Left lung (tissue), 10 donors: ENCODE measurements around the gene KCND3. TPM values are rescaled to one million over a fixed set of nuclear protein-coding genes. Genes with fewer than 3 reads are reported as not detected.

Source experiments
- ATAC-seq: fragments of 200-7000 bp; cut with Tn5 transposase; one replicate; pipeline ENCODE4 v1.9.1; 2020; ENCODE audit warnings: moderate library complexity
- DNase-seq, 4 donors: peaks; one replicate each; pipeline ENCODE4 v3.0.0-alpha.2; 2013 to 2020
- H3K27ac ChIP-seq, 2 donors: fragments of 200-600 bp; sonication (generic) in 1 of 2; one replicate each; pipeline versions ENCODE4 v1.5.0 to v1.8.0; 2020 to 2021
- H3K27me3 ChIP-seq, 2 donors: fragments of 200-600 bp; sonication (generic) in 1 of 2; one replicate each; pipeline versions ENCODE4 v1.5.0 to v1.8.0; 2020 to 2021
- H3K36me3 ChIP-seq, 2 donors: fragments of 200-600 bp; sonication (generic) in 1 of 2; one replicate each; pipeline versions ENCODE4 v1.5.0 to v1.8.0; 2020 to 2021
- H3K4me1 ChIP-seq, 2 donors: fragments of 200-600 bp; one replicate each; pipeline ENCODE4 v1.8.0; 2021
- H3K4me3 ChIP-seq, 2 donors: fragments of 200-600 bp; sonication (generic) in 1 of 2; one replicate each; pipeline versions ENCODE4 v1.5.0 to v1.8.0; 2020 to 2021; ENCODE audit warnings: mild to moderate bottlenecking in 1 of 2
- H3K9me3 ChIP-seq, 2 donors: fragments of 200-600 bp; sonication (generic) in 1 of 2; one replicate each; pipeline versions ENCODE4 v1.5.0 to v1.8.0; 2020 to 2021
- CTCF ChIP-seq, 2 donors: fragments of 200-600 bp; sonication (generic) in 1 of 2; IDR thresholded peaks; one replicate each; pipeline versions ENCODE4 v1.5.0 to v1.8.0; 2021; ENCODE audit warnings: antibody characterized with exemption in 2 of 2
- intact Hi-C, 2 donors: fragments of 100-400 bp; cut with DNase I; formaldehyde crosslinking; loops; one replicate each; pipeline versions ENCODE4 v1.11.2 to v1.14.2; 2022
- polyA plus RNA-seq, 6 donors: library from polyadenylated mRNA; unstranded; fragments of 120-200 nt; gene quantifications; one replicate each; pipeline ENCODE4 v1.2.1, GENCODE V29; 2013; ENCODE audit not compliant: insufficient read length in 6 of 6
- total RNA-seq, 2 donors: library from RNA; stranded (reverse); fragmentation: NEBNext Ultra II Directional; extraction: Animal tissue kit (Norgen Biotek cat#: 25700); gene quantifications; one replicate each; pipeline ENCODE4 v1.2.1, GENCODE V29; 2021
- donor health status: DM: no; HTN: yes; CAD: no.
- donor health status: DM: no; HTN: no; CAD: no.

The KCND3 gene
- total and polyA plus RNA-seq, 8 donors: 0.32 to 10.2 (median 0.58) TPM

- intact Hi-C loops: no loop called here
- TF ChIP-seq CTCF (IDR thresholded peaks at IDR 0.05): no peak
- ATAC-seq (peak; percentile 86), DNase-seq (peak in 3 of 4 donors; percentile 7 to 53 (median 28))
- H3K9me3 ChIP-seq: no peaks in the 10 kb centered on the region
- H3K27me3 ChIP-seq: peaks cover 0 to 10% of the 10 kb centered on the region in 2 donors
- H3K27ac ChIP-seq: no peak overlapping the region
- H3K36me3 ChIP-seq: no peaks in the 10 kb centered on the region
- no peak overlapping the region for H3K4me3 ChIP-seq
- peaks cover 0 to 3% of the 10 kb centered on the region in 2 donors for H3K4me1 ChIP-seq
Observed at GRCh38 chr1:111956155-111956771, 33.2 kb downstream of the KCND3 start.

GRCh38 chr1:111955755-111956154 lies 33.7 kb downstream of the KCND3 start:
- DNase-seq (peak in 2 of 4 donors; percentile 18 to 55), ATAC-seq (peak; percentile 85)

DNA sequence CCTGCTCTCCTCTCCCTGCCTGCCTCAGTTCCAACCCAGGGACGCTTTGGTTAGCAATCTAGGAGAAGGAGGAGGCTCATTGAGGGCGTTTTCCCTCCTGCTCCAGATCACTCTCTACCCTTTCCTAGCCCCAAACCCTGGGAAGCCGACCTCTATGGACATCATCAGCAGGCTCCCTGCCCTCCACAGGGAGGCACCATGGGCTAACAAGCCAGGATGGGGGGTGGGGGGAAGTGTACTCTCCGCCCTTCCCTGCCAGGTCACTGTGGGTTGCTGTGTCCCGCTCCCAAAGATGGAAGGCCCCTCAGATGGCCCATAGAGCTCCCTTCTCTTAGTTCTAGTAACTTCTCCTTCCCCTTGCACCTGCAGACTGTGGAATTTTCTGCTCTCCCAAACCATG lies 35.7 kb downstream of the KCND3 start:
- Histone ChIP-seq H3K4me1 (peaks cover 0 to 3% of the 10 kb centered on the region in 2 donors), H3K4me3 (no peak overlapping the region), H3K27ac (no peak overlapping the region), H3K27me3 (peaks cover 0 to 8% of the 10 kb centered on the region in 2 donors), H3K36me3 (no peaks in the 10 kb centered on the region), H3K9me3 (no peaks in the 10 kb centered on the region)
- ATAC-seq: no peak
- no peak for TF ChIP-seq CTCF (IDR thresholded peaks at IDR 0.05)
- intact Hi-C loops: no loop called here
- no peak for DNase-seq

More at GRCh38 chr1:111955755-111956154, 33.7 kb downstream of the KCND3 start:
- Histone ChIP-seq H3K4me1 (peaks cover 0 to 3% of the 10 kb centered on the region in 2 donors), H3K36me3 (no peaks in the 10 kb centered on the region), H3K27me3 (peaks cover 0 to 8% of the 10 kb centered on the region in 2 donors), H3K27ac (no peak overlapping the region), H3K9me3 (no peaks in the 10 kb centered on the region), H3K4me3 (no peak overlapping the region)
- no peak for TF ChIP-seq CTCF (IDR thresholded peaks at IDR 0.05)
- intact Hi-C loops: no loop called here

- intact Hi-C loops: no loop called here
Observed at GRCh38 chr1:111952125-111952657, 37.3 kb downstream of the KCND3 start.

More at GRCh38 chr1:111952125-111952657, 37.3 kb downstream of the KCND3 start:
- no peak for ATAC-seq
- no peak overlapping the region for H3K27ac ChIP-seq
- peaks cover 0 to 11% of the 10 kb centered on the region in 2 donors for H3K4me1 ChIP-seq
- no peak for TF ChIP-seq CTCF (IDR thresholded peaks at IDR 0.05)
- no peak for DNase-seq
- H3K36me3 ChIP-seq: no peaks in the 10 kb centered on the region
- no peaks in the 10 kb centered on the region for H3K9me3 ChIP-seq
- peaks cover 0 to 8% of the 10 kb centered on the region in 2 donors for H3K27me3 ChIP-seq
- no peak overlapping the region for H3K4me3 ChIP-seq
